Thyroid gland (tissue), 4 donors: ENCODE results near the gene UBE4A.

Source experiments
- POLR2A ChIP-seq, 2 donors: fragments of 450-650 bp; IDR thresholded peaks; one replicate each; pipeline ENCODE4 v1.6.1; 2017; ENCODE audit warnings: antibody characterized with exemption in 2 of 2, mild to moderate bottlenecking in 2 of 2, moderate library complexity in 1 of 2
- TF ChIP-seq, protein P1 (sequence below), 6 experiments: fragments of 200-600 bp in 3 of 6; fragments of 450-650 bp in 3 of 6; sonication (generic) in 3 of 6; IDR thresholded peaks; one replicate each; pipeline ENCODE4 v1.5.1; 2016 to 2019; ENCODE audit warnings: antibody characterized with exemption in 6 of 6, mild to moderate bottlenecking in 2 of 6, inconsistent platforms in 1 of 6, moderate library complexity in 1 of 6

DNA sequence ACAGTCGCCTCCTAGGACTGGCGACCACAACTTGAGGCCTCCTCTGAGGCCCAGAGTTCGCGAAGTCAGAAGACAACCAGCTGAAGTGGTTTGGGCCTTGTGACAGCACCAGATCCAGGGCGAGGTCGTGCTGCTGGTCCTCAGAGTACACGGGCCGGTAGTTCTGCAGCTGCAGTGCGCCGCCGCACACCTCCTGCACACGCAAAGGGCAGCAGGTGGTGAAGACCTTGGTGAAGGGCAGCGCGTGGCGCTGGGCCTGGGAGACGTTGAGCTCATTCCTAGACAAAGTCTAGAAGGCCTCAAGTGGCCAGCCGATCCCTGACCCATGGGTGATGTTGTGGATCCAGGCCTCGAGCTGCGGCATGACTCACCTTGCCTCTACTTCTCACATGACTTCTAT lies 36.7 kb upstream of the UBE4A start:
- TF ChIP-seq, protein P1, sequence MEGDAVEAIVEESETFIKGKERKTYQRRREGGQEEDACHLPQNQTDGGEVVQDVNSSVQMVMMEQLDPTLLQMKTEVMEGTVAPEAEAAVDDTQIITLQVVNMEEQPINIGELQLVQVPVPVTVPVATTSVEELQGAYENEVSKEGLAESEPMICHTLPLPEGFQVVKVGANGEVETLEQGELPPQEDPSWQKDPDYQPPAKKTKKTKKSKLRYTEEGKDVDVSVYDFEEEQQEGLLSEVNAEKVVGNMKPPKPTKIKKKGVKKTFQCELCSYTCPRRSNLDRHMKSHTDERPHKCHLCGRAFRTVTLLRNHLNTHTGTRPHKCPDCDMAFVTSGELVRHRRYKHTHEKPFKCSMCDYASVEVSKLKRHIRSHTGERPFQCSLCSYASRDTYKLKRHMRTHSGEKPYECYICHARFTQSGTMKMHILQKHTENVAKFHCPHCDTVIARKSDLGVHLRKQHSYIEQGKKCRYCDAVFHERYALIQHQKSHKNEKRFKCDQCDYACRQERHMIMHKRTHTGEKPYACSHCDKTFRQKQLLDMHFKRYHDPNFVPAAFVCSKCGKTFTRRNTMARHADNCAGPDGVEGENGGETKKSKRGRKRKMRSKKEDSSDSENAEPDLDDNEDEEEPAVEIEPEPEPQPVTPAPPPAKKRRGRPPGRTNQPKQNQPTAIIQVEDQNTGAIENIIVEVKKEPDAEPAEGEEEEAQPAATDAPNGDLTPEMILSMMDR (IDR thresholded peaks at IDR 0.05), result no peak
- TF ChIP-seq POLR2A (IDR thresholded peaks at IDR 0.05), result no peak
